ENCODE results near the gene SLC34A2. TPM values are rescaled to one million over a fixed set of nuclear protein-coding genes. Genes with fewer than 3 reads are reported as not detected.

SLC34A2 gene
- total RNA-seq, 4 donors from 2014 or later = 0.83 to 10.3 (median 6.9) TPM

DNA sequence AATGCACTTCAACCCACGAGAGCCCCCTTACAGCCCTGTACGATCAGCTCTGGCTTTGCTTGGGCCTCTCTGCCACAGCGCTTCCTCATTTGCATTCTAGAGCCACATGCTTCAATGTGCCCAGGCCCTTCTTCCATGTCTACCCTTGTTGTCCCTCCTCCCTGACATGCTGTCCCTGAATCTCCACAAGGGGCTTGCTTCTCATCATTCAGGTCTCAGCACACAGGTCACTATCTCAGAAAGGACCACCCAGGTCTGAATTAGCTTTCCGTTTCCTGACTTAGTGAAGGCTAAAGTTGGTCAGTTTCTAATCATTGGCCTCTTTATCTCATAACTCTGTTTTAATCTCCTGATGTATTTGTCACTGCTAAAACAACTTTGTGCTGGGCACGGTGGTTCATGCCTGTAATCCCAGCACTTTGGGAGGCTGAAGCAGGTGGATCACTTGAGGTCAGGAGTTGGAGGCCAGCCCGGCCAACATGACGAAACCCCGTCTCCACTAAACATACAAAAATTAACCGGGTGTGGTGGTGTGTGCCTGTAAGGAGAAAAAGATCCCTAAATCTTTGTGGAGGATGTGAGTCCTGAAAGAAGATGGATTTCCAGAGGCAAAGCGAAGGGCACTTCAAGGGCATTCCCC is 17.9 kb upstream of the SLC34A2 start:
- no peak overlapping the region for H3K4me3 ChIP-seq
- no peaks in the 10 kb centered on the region for H3K4me1 ChIP-seq
- no peak for DNase-seq
- no peak overlapping the region for H3K27ac ChIP-seq
- peaks cover 0 to 3% (median 0%) of the 10 kb centered on the region in 4 donors for H3K9me3 ChIP-seq
- no peaks in the 10 kb centered on the region for H3K27me3 ChIP-seq
- H3K36me3 ChIP-seq = no peaks in the 10 kb centered on the region
- TF ChIP-seq POLR2A (IDR thresholded peaks at IDR 0.05) = no peak
- TF ChIP-seq, protein P1, sequence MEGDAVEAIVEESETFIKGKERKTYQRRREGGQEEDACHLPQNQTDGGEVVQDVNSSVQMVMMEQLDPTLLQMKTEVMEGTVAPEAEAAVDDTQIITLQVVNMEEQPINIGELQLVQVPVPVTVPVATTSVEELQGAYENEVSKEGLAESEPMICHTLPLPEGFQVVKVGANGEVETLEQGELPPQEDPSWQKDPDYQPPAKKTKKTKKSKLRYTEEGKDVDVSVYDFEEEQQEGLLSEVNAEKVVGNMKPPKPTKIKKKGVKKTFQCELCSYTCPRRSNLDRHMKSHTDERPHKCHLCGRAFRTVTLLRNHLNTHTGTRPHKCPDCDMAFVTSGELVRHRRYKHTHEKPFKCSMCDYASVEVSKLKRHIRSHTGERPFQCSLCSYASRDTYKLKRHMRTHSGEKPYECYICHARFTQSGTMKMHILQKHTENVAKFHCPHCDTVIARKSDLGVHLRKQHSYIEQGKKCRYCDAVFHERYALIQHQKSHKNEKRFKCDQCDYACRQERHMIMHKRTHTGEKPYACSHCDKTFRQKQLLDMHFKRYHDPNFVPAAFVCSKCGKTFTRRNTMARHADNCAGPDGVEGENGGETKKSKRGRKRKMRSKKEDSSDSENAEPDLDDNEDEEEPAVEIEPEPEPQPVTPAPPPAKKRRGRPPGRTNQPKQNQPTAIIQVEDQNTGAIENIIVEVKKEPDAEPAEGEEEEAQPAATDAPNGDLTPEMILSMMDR (IDR thresholded peaks at IDR 0.05) = no peak

DNA sequence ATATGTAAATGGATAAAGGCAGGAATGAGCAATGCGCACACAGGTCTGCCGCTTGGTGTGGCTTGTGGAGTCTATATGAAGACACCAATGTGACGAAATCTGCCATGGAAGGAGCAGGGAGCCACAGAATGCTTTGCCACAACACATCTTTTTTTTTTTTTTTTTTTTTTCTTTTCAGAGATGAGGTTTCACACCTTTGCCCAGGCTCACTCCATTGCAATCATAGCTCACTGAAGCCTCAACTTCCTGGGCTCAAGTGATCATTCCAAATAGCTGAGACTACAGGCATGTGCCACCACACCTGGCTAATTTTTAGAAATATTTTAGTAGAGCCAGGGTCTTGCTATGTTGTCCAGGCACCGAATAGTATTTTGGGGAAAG is 17.4 kb upstream of the SLC34A2 start:
- Histone ChIP-seq H3K27ac (no peak overlapping the region), H3K27me3 (no peaks in the 10 kb centered on the region), H3K9me3 (peaks cover 0 to 3% (median 0%) of the 10 kb centered on the region in 4 donors), H3K36me3 (no peaks in the 10 kb centered on the region), H3K4me3 (no peak overlapping the region), H3K4me1 (no peaks in the 10 kb centered on the region)
- no peak for DNase-seq
- TF ChIP-seq, protein P1 (IDR thresholded peaks at IDR 0.05) = no peak
- TF ChIP-seq POLR2A (IDR thresholded peaks at IDR 0.05) = no peak

DNA sequence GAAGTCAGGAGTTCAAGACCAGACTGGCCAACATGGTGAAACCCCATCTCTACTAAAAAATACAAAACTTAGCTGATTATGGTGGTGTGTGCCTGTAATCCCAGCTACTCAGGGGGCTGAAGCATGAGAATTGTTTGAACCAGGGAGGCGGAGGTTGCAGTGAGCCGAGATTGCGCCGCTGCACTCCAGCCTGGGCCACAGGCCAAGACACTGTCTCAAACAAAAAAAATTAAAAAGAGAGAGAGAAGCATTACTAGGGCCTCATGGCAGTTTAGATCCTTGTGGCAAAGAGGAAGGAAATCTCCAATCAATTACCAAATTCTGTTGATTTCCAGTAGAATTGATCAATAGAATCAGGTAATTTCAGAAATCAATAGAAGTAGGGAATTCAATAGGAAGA is 16.8 kb upstream of the SLC34A2 start:
- peaks cover 0 to under 1% (median 0%) of the 10 kb centered on the region in 4 donors for H3K9me3 ChIP-seq
- TF ChIP-seq, protein P1 (IDR thresholded peaks at IDR 0.05) = no peak
- no peak for TF ChIP-seq POLR2A (IDR thresholded peaks at IDR 0.05)
- no peak overlapping the region for H3K27ac ChIP-seq
- H3K27me3 ChIP-seq = no peaks in the 10 kb centered on the region
- no peak overlapping the region for H3K4me3 ChIP-seq
- no peaks in the 10 kb centered on the region for H3K36me3 ChIP-seq
- H3K4me1 ChIP-seq = no peaks in the 10 kb centered on the region
- no peak for DNase-seq

DNA sequence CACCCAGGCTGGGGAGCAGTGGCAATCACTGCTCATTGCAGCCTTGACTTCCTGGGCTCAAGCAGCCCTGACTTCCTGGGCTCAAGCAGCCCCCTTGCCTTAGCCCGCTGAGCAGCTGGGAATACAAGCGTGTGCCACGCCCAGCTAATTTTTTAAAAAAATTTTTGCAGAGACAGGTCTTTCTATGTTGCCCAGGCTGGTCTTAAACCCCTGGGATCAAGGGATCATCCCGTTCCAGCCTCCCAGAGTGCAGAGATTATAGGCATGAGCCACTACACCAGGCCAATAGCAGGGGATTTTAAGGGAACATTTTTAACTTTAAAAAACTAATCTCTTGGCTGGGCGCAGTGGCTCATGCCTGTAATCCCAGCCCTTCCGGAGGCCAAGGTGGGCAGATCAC is 5.3 kb upstream of the SLC34A2 start:
- Histone ChIP-seq H3K4me3 (no peak overlapping the region), H3K9me3 (no peaks in the 10 kb centered on the region), H3K27me3 (no peaks in the 10 kb centered on the region), H3K4me1 (peaks cover 0 to 4% (median 0%) of the 10 kb centered on the region in 4 donors), H3K36me3 (no peaks in the 10 kb centered on the region), H3K27ac (no peak overlapping the region)
- no peak for TF ChIP-seq POLR2A (IDR thresholded peaks at IDR 0.05)
- TF ChIP-seq, protein P1 (IDR thresholded peaks at IDR 0.05) = no peak
- DNase-seq = no peak

DNA sequence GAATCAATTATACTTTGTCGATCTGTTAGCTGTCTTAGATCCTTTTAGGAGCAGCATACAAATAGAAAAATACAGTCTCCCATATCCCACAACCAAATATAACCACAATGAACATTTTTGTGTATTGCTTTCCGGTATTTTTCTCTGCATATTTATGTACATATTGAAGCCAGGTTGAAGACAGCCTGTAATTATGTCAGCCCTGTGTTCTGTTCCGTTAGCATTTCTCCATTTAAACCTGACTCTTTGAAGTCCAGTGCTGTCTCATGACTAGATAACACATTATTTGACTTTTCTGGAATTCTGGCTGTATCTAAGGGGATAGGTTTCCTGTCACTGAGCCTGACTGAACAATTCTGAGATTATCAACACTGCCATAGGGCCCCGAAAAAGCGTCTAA is 4.0 kb upstream of the SLC34A2 start:
- Histone ChIP-seq H3K9me3 (no peaks in the 10 kb centered on the region), H3K27me3 (peaks cover 0 to 5% of the 10 kb centered on the region in 2 donors), H3K4me1 (peaks cover 0 to 9% (median 0%) of the 10 kb centered on the region in 4 donors), H3K36me3 (no peaks in the 10 kb centered on the region), H3K27ac (no peak overlapping the region), H3K4me3 (no peak overlapping the region)
- DNase-seq = no peak
- TF ChIP-seq, protein P1 (IDR thresholded peaks at IDR 0.05) = no peak
- TF ChIP-seq POLR2A (IDR thresholded peaks at IDR 0.05) = no peak
